Activated CD4-positive, alpha-beta memory T cell treated with anti-CD3 and anti-CD28 coated beads, Interleukin-2, amount 10 ng/mL, durations not matched to agents 7 days and 5 days (primary cell): ENCODE data around the gene GMEB2. TPM values are rescaled to one million over a fixed set of nuclear protein-coding genes. Genes with fewer than 3 reads are reported as not detected.

Experiments
- CTCF ChIA-PET: fragments of 350-600 bp; sonication (Branson Sonifier 250); formaldehyde crosslinking; loops from one replicate; lab custom pipeline; 2021; ENCODE audit warnings: antibody characterized with exemption, inconsistent platforms; lab: Charles Lee
- POLR2A ChIA-PET: fragments of 350-600 bp; sonication (Branson Sonifier 250); formaldehyde crosslinking; loops from one replicate; lab custom pipeline; 2021; ENCODE audit warnings: antibody characterized with exemption; lab: Charles Lee
- DNase-seq: peaks from one replicate; pipeline ENCODE4 v3.0.0-alpha.2; 2020
- H3K27ac Mint-ChIP-seq: one replicate; pipeline ENCODE4 v1.8.0; 2021; ENCODE audit warnings: mild to moderate bottlenecking, mixed read lengths
- H3K27me3 Mint-ChIP-seq: one replicate; pipeline ENCODE4 v1.8.0; 2021; ENCODE audit warnings: mixed read lengths
- H3K36me3 Mint-ChIP-seq: one replicate; pipeline ENCODE4 v1.8.0; 2021; ENCODE audit warnings: low read depth, mixed read lengths
- H3K4me1 Mint-ChIP-seq: one replicate; pipeline ENCODE4 v1.8.0; 2021; ENCODE audit warnings: mixed read lengths
- H3K4me3 Mint-ChIP-seq: one replicate; pipeline ENCODE4 v1.8.0; 2021; ENCODE audit warnings: mild to moderate bottlenecking, mixed read lengths
- H3K9me3 Mint-ChIP-seq: one replicate; pipeline ENCODE4 v1.8.0; 2021; ENCODE audit warnings: mixed read lengths
- total RNA-seq, 2 experiments: library from RNA; stranded (reverse); gene quantifications; one replicate each; pipeline ENCODE4 v1.2.3, GENCODE V29; 2021

The GMEB2 gene
- total RNA-seq, 2 experiments from 2014 or later, result 17.9 to 18.5 TPM

DNA sequence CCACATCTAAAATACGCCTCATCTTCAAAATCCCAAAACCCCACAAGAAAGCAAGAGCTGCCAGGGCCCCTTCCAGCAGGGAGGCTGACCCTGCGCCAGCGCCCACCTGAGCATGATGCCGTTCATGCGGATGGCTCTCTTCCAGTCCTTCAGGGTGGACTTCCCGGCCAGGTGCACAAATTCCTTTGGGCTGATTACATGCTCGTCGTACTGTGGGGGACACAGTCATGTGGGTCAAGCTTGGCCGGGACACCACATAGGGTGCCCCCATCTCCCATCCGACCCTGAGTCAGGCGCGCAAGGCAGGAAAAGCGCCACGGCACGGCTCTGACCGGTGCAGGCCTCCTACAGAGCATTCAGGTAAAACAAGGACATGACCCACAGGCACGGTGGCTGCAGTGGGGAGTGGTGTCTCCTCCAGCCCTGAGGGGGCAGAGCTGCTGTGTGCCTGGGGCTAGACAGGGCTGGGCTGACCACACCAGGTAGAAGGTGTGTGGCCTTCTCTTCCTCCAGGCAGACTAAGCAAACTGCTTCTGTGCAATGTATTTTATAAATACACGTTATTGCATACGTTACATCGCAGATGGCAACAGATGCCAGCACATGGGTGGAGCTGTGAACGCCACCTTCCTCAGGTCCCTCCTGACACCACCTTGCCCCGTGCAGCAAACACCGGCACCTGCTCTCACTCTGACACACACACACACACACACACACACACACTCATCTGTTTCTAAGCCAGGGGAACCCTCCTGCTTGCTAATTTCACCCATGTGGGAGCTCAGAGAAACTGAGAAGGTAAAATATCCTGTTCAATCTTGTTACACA lies 29.0 kb downstream of the GMEB2 start:
- ChIA-PET POLR2A (interaction anchor here (1.3 kb wide), 1 partner anchor 22 kb away, joined by 3 read pairs; no protein-coding TSS in a partner anchor), CTCF (no interaction called here)
- no peak overlapping the region for H3K4me3 Mint-ChIP-seq
- no peaks in the 10 kb centered on the region for H3K9me3 Mint-ChIP-seq
- no peaks in the 10 kb centered on the region for H3K27me3 Mint-ChIP-seq
- DNase-seq, result no peak
- H3K27ac Mint-ChIP-seq, result no peak overlapping the region
- H3K4me1 Mint-ChIP-seq, result peaks cover 4% of the 10 kb centered on the region
- peaks cover 54% of the 10 kb centered on the region for H3K36me3 Mint-ChIP-seq

GRCh38 chr20:63596423-63596822 lies 30.5 kb downstream of the GMEB2 start:
- Mint-ChIP-seq H3K4me3 (no peak overlapping the region), H3K36me3 (peaks cover 44% of the 10 kb centered on the region), H3K4me1 (peaks cover 1% of the 10 kb centered on the region), H3K9me3 (no peaks in the 10 kb centered on the region), H3K27me3 (no peaks in the 10 kb centered on the region), H3K27ac (no peak overlapping the region)
- ChIA-PET CTCF (no interaction called here), POLR2A (no interaction called here)
- DNase-seq, result no peak

DNA sequence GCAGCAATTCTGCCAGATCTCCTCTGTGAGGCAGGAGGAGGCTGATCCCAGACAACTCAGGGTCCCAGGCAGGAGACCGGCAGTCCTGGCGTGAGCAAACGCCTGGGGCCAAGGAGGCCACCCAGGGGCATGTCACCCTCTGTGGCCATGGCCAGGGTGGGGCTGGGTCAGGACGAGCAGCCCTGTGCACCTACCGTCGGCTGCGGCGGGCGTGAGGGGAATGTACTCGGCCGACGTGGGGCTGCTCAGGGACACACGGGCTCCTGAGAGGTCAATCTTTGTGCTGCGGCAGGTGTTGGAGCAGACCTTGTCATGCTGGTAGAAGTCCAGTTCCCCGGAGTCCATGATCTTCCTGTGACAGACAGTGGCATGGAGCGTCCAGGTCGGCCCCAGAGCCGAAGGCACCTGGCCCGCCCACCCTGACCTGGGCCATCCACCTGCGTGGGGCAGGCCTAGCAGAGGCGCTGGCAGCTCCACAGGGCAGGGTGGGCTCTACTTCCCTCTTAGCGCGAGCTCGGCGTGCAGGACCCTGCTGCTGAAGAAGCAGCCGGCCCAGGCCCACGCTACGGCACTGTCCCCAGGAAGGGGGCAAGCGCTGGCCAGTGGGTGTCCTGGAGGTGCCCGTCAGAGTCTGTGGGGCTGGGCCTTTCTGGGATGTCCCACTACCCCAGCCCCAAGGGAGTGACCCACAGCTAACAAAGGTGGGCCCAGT lies 31.3 kb downstream of the GMEB2 start:
- no peak overlapping the region for H3K27ac Mint-ChIP-seq
- POLR2A ChIA-PET, result no interaction called here
- no peak overlapping the region for H3K4me3 Mint-ChIP-seq
- no peaks in the 10 kb centered on the region for H3K9me3 Mint-ChIP-seq
- CTCF ChIA-PET, result no interaction called here
- H3K36me3 Mint-ChIP-seq, result peaks cover 49% of the 10 kb centered on the region
- no peaks in the 10 kb centered on the region for H3K27me3 Mint-ChIP-seq
- H3K4me1 Mint-ChIP-seq, result no peaks in the 10 kb centered on the region
- DNase-seq, result no peak

GRCh38 chr20:63594043-63594561 lies 32.8 kb downstream of the GMEB2 start:
- ChIA-PET POLR2A (no interaction called here), CTCF (no interaction called here)
- Mint-ChIP-seq H3K27me3 (no peaks in the 10 kb centered on the region), H3K4me1 (no peaks in the 10 kb centered on the region), H3K36me3 (peaks cover 47% of the 10 kb centered on the region), H3K27ac (no peak overlapping the region), H3K9me3 (no peaks in the 10 kb centered on the region), H3K4me3 (no peak overlapping the region)
- DNase-seq, result no peak

DNA sequence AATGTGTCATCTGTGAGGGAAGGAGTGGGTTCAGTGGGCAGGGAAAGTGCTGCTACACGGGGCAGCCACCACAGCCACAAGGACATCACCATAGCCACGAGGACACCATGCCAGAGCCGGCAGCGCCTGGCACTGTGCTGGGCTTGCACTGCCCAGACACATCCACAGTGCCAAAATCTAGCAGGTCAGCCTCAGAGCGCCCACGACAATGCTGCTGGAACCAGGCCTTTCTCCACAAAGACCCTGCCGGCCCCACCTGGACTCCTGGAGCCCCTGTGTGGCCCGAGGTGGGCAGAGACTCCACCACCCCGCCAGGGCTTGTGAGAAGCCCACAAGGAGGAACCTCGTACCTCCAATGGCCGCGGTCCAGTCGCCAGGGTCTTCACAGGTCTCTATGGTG lies 34.2 kb downstream of the GMEB2 start:
- Mint-ChIP-seq H3K27me3 (no peaks in the 10 kb centered on the region), H3K36me3 (peaks cover 36% of the 10 kb centered on the region), H3K9me3 (no peaks in the 10 kb centered on the region), H3K4me3 (no peak overlapping the region), H3K27ac (no peak overlapping the region), H3K4me1 (no peaks in the 10 kb centered on the region)
- ChIA-PET CTCF (no interaction called here), POLR2A (no interaction called here)
- no peak for DNase-seq

GRCh38 chr20:63591786-63592355 lies 35.0 kb downstream of the GMEB2 start:
- no peak overlapping the region for H3K4me3 Mint-ChIP-seq
- H3K27me3 Mint-ChIP-seq, result no peaks in the 10 kb centered on the region
- no peak for DNase-seq
- no peaks in the 10 kb centered on the region for H3K9me3 Mint-ChIP-seq
- POLR2A ChIA-PET, result no interaction called here
- no peak overlapping the region for H3K27ac Mint-ChIP-seq
- H3K4me1 Mint-ChIP-seq, result no peaks in the 10 kb centered on the region
- CTCF ChIA-PET, result no interaction called here
- H3K36me3 Mint-ChIP-seq, result peaks cover 39% of the 10 kb centered on the region

DNA sequence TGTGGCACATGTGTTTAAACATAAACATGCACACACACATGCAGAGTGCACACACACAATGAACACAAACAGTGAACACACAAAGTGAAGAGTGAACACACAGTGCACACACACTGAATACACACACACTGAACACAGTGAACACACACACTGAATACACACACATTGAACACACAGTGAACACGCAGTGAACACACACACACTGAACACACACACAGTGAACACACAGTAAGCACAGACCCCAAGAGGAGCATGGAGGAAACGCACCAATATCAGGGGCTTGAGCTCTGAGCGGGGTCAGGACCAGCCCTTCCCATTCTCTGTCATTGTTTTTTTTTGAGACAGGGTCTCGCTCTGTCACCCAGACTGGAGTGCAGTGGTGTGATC lies 35.8 kb downstream of the GMEB2 start:
- Mint-ChIP-seq H3K36me3 (peaks cover 39% of the 10 kb centered on the region), H3K4me1 (no peaks in the 10 kb centered on the region), H3K27me3 (no peaks in the 10 kb centered on the region), H3K4me3 (no peak overlapping the region), H3K9me3 (no peaks in the 10 kb centered on the region), H3K27ac (no peak overlapping the region)
- DNase-seq, result no peak
- ChIA-PET POLR2A (no interaction called here), CTCF (no interaction called here)

- DNase-seq, result no peak
- H3K9me3 Mint-ChIP-seq, result no peaks in the 10 kb centered on the region
- H3K36me3 Mint-ChIP-seq, result peaks cover 35% of the 10 kb centered on the region
- CTCF ChIA-PET, result no interaction called here
- no peak overlapping the region for H3K27ac Mint-ChIP-seq
- H3K27me3 Mint-ChIP-seq, result no peaks in the 10 kb centered on the region
- no peaks in the 10 kb centered on the region for H3K4me1 Mint-ChIP-seq
- H3K4me3 Mint-ChIP-seq, result no peak overlapping the region
- POLR2A ChIA-PET, result no interaction called here
These were observed 36.4 kb downstream of the GMEB2 start for GRCh38 chr20:63590218-63591146.

DNA sequence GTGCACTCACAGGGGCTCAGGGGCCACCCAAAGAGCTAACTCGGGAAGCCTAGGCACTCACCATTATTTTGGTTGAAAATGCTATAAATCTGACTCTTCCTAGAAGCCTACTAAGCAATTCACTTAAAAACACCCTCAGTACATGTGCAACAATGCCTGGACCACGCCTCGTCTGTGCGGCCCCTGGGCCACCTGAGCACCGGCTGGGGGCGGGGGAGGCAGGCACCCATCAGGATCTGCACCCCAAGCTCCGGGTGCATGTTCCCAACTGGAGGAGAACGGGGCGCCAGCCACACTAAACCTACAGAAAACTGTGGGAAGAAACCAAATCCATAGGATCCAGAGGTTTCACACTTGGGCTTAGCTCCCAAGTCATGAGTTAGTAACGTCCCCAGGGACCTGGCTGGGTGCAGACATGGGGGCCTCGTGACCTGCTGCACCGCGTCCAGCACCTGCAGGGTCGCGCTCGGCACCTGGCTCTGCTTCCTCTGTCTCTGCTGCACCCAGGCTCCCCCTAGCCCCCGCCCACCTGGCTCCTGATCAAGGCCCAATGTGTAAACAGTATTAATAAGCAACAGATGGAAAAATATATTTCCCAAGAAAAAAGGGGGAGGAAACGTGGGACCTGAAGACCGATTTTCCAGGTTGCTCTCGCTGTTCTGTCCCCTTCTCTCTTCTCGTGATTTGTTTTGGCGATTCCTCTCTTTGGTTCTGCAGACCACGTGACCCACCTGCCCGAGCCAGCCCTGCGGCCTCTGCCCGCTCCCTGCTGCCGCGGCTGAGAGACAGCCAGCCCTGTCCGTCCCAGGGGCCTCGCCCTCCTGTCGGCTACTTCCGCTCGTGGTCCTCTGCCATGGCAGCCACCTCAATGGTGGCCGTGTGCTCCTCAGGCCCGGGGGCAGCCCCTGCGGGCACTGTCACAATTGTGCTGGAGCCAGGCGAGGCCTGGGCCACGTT lies 37.4 kb downstream of the GMEB2 start:
- H3K9me3 Mint-ChIP-seq, result no peaks in the 10 kb centered on the region
- H3K4me3 Mint-ChIP-seq, result no peak overlapping the region
- H3K4me1 Mint-ChIP-seq, result no peaks in the 10 kb centered on the region
- POLR2A ChIA-PET, result interaction anchor here (0.5 kb wide), 1 partner anchor 31 kb away, joined by 3 read pairs; no protein-coding TSS in a partner anchor
- no peak for DNase-seq
- H3K36me3 Mint-ChIP-seq, result peaks cover 28% of the 10 kb centered on the region
- no peaks in the 10 kb centered on the region for H3K27me3 Mint-ChIP-seq
- CTCF ChIA-PET, result no interaction called here
- no peak overlapping the region for H3K27ac Mint-ChIP-seq

GRCh38 chr20:63588641-63589041 lies 38.3 kb downstream of the GMEB2 start:
- no peak for DNase-seq
- no peaks in the 10 kb centered on the region for H3K4me1 Mint-ChIP-seq
- peaks cover 28% of the 10 kb centered on the region for H3K36me3 Mint-ChIP-seq
- H3K27ac Mint-ChIP-seq, result no peak overlapping the region
- ChIA-PET CTCF (no interaction called here), POLR2A (interaction anchor here (0.5 to 1.3 kb wide), 3 partner anchors 15 to 53 kb away, joined by 3 to 4 read pairs (median 3); partner anchors contain the start of gene HELZ2)
- no peaks in the 10 kb centered on the region for H3K9me3 Mint-ChIP-seq
- no peak overlapping the region for H3K4me3 Mint-ChIP-seq
- H3K27me3 Mint-ChIP-seq, result no peaks in the 10 kb centered on the region

- Mint-ChIP-seq H3K4me1 (no peaks in the 10 kb centered on the region), H3K27ac (no peak overlapping the region), H3K9me3 (no peaks in the 10 kb centered on the region), H3K36me3 (peaks cover 24% of the 10 kb centered on the region), H3K4me3 (no peak overlapping the region), H3K27me3 (peaks cover 3% of the 10 kb centered on the region)
- no peak for DNase-seq
- CTCF ChIA-PET, result no interaction called here
- POLR2A ChIA-PET, result interaction anchor here (0.9 to 1.3 kb wide), 2 partner anchors 14 to 54 kb away, joined by 3 to 4 read pairs; partner anchors contain the start of gene HELZ2
These were observed 38.9 kb downstream of the GMEB2 start for GRCh38 chr20:63587776-63588591.
